ENCODE results near the gene C19orf67. TPM values are rescaled to one million over a fixed set of nuclear protein-coding genes. Genes with fewer than 3 reads are reported as not detected.

The C19orf67 gene
- total and polyA plus RNA-seq, 2 of the 13 experiments (the other 11 are each of a cell fraction or from before 2014, with no cell fraction given): 0.11 to 0.32 TPM

GRCh38 chr19:14056741-14057356 lies 28.7 kb downstream of the C19orf67 start:
- Histone ChIP-seq H3K27me3 (ENCODE audit: control insufficient read depth in 1 of 2, insufficient read depth in 2 of 2, low read length in 2 of 2) (no peaks in the 10 kb centered on the region), H3K79me2 (ENCODE audit: insufficient read depth, low read length) (no peaks in the 10 kb centered on the region), H3K9me3 (ENCODE audit: low read length) (no peaks in the 10 kb centered on the region), H3K36me3 (replicated peaks in 1 of 2; ENCODE audit: control insufficient read depth in 1 of 2, insufficient read depth in 2 of 2, low read length in 2 of 2) (no peaks in the 10 kb centered on the region), H3K9ac (ENCODE audit: insufficient read depth, low read depth, low read length) (no peak overlapping the region), H3K4me1 (ENCODE audit: insufficient read depth, low read length) (peaks cover 32% of the 10 kb centered on the region), H3K4me3 (replicated peaks in 1 of 3; ENCODE audit: insufficient read depth in 1 of 3, low read depth in 2 of 3, low read length in 3 of 3) (no peak overlapping the region), H4K20me1 (ENCODE audit: insufficient read depth, low read length) (no peaks in the 10 kb centered on the region), H3K27ac (ENCODE audit: extremely low read length, insufficient read depth, low read length) (no peak overlapping the region), H2AFZ (ENCODE audit: low read length) (no peak overlapping the region), H3K4me2 (ENCODE audit: low read depth, low read length) (no peak overlapping the region)
- no TSS peak for BruUV-seq (replicated peaks)
- FAIRE-seq (no peak), DNase-seq (ENCODE audit: low spot score) (no peak), ATAC-seq (no peak)
- TF ChIP-seq ZNF143 (CRISPR knock-in tag; IDR thresholded peaks at IDR 0.05) (no peak), ZMAT3 (CRISPR knock-in tag; conservative IDR thresholded peaks at IDR 0.05) (no peak), ZNF563 (CRISPR knock-in tag; IDR thresholded peaks at IDR 0.05) (no peak), HIVEP1 (CRISPR knock-in tag; IDR thresholded peaks at IDR 0.05) (no peak), HDAC6 (IDR thresholded peaks at IDR 0.05; ENCODE audit: low read depth, low read length) (no peak), YEATS4 (CRISPR knock-in tag; IDR thresholded peaks at IDR 0.05; ENCODE audit: borderline replicate concordance) (no peak), YY1 (IDR thresholded peaks at IDR 0.05; ENCODE audit: insufficient read depth, insufficient replicate concordance, low read depth, low read length) (no peak), ZNF569 (CRISPR knock-in tag; IDR thresholded peaks at IDR 0.05; ENCODE audit: borderline replicate concordance) (no peak), PHF21A (CRISPR knock-in tag; IDR thresholded peaks at IDR 0.05) (no peak), ZNF891 (CRISPR knock-in tag; IDR thresholded peaks at IDR 0.05) (no peak), ZNF343 (CRISPR knock-in tag; IDR thresholded peaks at IDR 0.05) (no peak), PAXIP1 (CRISPR knock-in tag; conservative IDR thresholded peaks at IDR 0.05) (no peak), IKZF4 (CRISPR knock-in tag; IDR thresholded peaks at IDR 0.05; ENCODE audit: borderline replicate concordance, low read depth, not compliant biosample characterization) (no peak), NKX3-1 (CRISPR knock-in tag; IDR thresholded peaks at IDR 0.05) (no peak)
- TF ChIP-seq, protein P1, sequence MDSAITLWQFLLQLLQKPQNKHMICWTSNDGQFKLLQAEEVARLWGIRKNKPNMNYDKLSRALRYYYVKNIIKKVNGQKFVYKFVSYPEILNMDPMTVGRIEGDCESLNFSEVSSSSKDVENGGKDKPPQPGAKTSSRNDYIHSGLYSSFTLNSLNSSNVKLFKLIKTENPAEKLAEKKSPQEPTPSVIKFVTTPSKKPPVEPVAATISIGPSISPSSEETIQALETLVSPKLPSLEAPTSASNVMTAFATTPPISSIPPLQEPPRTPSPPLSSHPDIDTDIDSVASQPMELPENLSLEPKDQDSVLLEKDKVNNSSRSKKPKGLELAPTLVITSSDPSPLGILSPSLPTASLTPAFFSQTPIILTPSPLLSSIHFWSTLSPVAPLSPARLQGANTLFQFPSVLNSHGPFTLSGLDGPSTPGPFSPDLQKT (CRISPR knock-in tag; IDR thresholded peaks at IDR 0.05; ENCODE audit: borderline replicate concordance): no peak
- TF ChIP-seq, protein P2, sequence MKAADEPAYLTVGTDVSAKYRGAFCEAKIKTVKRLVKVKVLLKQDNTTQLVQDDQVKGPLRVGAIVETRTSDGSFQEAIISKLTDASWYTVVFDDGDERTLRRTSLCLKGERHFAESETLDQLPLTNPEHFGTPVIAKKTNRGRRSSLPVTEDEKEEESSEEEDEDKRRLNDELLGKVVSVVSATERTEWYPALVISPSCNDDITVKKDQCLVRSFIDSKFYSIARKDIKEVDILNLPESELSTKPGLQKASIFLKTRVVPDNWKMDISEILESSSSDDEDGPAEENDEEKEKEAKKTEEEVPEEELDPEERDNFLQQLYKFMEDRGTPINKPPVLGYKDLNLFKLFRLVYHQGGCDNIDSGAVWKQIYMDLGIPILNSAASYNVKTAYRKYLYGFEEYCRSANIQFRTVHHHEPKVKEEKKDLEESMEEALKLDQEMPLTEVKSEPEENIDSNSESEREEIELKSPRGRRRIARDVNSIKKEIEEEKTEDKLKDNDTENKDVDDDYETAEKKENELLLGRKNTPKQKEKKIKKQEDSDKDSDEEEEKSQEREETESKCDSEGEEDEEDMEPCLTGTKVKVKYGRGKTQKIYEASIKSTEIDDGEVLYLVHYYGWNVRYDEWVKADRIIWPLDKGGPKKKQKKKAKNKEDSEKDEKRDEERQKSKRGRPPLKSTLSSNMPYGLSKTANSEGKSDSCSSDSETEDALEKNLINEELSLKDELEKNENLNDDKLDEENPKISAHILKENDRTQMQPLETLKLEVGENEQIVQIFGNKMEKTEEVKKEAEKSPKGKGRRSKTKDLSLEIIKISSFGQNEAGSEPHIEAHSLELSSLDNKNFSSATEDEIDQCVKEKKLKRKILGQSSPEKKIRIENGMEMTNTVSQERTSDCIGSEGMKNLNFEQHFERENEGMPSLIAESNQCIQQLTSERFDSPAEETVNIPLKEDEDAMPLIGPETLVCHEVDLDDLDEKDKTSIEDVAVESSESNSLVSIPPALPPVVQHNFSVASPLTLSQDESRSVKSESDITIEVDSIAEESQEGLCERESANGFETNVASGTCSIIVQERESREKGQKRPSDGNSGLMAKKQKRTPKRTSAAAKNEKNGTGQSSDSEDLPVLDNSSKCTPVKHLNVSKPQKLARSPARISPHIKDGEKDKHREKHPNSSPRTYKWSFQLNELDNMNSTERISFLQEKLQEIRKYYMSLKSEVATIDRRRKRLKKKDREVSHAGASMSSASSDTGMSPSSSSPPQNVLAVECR (CRISPR knock-in tag; IDR thresholded peaks at IDR 0.05; ENCODE audit: borderline replicate concordance): no peak
- intact Hi-C loops (cut with micrococcal nuclease; ENCODE audit: unreplicated experiment) (no loop called here), in situ Hi-C loops (cut with HindIII; ENCODE audit: extremely low pct_ligation_motif_present, low pct_unique_long_range_greater_than_20kb) (loop anchor here (25.0 kb wide), 1 partner anchor 295 kb away; the partner anchor contains the start of genes C19orf53 and MRI1)
- 83% methylated on average over 16 of the region's 19 CpGs for whole genome bisulfite sequencing (ENCODE audit: low lambda C conversion rate)
- CTCF ChIA-PET (ENCODE audit: low intra/inter-chr PET ratio, low total read pairs): no interaction called here
- POLR2A ChIA-PET: interaction anchor here (1.4 kb wide), 1 partner anchor 15 kb away, joined by 3 read pairs; no protein-coding TSS in a partner anchor
